Measurements from ENCODE around the gene BCR. TPM values are rescaled to one million over a fixed set of nuclear protein-coding genes. Genes with fewer than 3 reads are reported as not detected.

BCR gene
- total and polyA plus RNA-seq, 12 donors: 10.9 to 33.4 (median 25.8) TPM

DNA sequence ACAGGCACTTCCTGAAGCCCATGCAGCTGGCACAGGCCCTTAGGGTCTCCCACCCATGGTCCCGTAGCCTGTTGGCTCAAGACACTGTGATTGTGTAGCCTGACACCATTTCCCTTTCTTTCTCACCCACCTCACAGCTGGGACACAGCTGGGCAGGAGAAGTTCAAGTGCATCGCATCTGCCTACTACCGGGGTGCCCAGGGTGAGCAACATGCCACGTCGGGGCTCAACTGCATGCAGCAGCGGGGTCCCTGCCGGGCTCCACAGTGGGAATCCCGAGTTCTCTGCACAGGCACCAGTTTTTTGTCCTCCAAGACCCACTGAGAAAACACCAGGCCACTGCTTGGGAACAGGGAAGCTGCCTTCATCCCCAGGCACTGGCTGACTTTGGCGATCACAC is 24.5 kb upstream of the BCR start:
- Histone ChIP-seq H3K4me1 (peaks cover 0 to 17% (median 7%) of the 10 kb centered on the region in 9 donors), H3K27me3 (peaks cover 0 to 6% (median 0%) of the 10 kb centered on the region in 7 donors), H3K27ac (no peak overlapping the region), H3K36me3 (no peaks in the 10 kb centered on the region), H3K9me3 (no peaks in the 10 kb centered on the region), H3K4me3 (no peak overlapping the region)
- ATAC-seq: no peak
- no peak for DNase-seq
- WGBS, 2 donors: 90% methylated on average over 9 of the region's 9 CpGs
- TF ChIP-seq, protein P1, sequence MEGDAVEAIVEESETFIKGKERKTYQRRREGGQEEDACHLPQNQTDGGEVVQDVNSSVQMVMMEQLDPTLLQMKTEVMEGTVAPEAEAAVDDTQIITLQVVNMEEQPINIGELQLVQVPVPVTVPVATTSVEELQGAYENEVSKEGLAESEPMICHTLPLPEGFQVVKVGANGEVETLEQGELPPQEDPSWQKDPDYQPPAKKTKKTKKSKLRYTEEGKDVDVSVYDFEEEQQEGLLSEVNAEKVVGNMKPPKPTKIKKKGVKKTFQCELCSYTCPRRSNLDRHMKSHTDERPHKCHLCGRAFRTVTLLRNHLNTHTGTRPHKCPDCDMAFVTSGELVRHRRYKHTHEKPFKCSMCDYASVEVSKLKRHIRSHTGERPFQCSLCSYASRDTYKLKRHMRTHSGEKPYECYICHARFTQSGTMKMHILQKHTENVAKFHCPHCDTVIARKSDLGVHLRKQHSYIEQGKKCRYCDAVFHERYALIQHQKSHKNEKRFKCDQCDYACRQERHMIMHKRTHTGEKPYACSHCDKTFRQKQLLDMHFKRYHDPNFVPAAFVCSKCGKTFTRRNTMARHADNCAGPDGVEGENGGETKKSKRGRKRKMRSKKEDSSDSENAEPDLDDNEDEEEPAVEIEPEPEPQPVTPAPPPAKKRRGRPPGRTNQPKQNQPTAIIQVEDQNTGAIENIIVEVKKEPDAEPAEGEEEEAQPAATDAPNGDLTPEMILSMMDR (IDR thresholded peaks at IDR 0.05): no peak
- intact Hi-C loops (cut with DNase I): no loop called here

DNA sequence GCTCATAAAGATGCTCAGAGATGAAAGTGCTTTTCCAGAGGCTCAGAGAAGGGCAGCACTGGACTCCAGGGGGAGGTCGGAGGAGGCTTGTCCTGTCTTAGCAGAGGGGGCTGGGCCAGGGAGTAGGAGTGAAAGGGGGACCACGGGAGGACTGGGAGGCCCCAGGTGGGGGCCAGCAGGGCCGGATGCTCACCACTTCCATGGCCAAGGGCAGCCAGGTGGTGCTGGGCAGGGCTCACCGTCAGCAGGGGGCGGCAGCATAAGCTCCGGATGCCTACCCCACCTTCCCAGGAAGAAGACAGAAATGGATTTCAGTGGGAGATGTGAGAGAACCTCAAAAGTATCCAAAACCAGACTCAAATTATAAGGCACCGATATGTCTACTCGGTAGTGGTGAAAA is 24.0 kb upstream of the BCR start:
- peaks cover 0 to 17% (median 6%) of the 10 kb centered on the region in 9 donors for H3K4me1 ChIP-seq
- intact Hi-C loops (cut with DNase I): no loop called here
- TF ChIP-seq, protein P1 (IDR thresholded peaks at IDR 0.05): no peak
- H3K4me3 ChIP-seq: no peak overlapping the region
- 48 to 61% methylated on average over 8 of the region's 8 CpGs for WGBS, 2 donors
- H3K36me3 ChIP-seq: no peaks in the 10 kb centered on the region
- H3K9me3 ChIP-seq: no peaks in the 10 kb centered on the region
- DNase-seq (no peak), ATAC-seq (no peak)
- peaks cover 0 to 6% (median 0%) of the 10 kb centered on the region in 7 donors for H3K27me3 ChIP-seq
- H3K27ac ChIP-seq: no peak overlapping the region

DNA sequence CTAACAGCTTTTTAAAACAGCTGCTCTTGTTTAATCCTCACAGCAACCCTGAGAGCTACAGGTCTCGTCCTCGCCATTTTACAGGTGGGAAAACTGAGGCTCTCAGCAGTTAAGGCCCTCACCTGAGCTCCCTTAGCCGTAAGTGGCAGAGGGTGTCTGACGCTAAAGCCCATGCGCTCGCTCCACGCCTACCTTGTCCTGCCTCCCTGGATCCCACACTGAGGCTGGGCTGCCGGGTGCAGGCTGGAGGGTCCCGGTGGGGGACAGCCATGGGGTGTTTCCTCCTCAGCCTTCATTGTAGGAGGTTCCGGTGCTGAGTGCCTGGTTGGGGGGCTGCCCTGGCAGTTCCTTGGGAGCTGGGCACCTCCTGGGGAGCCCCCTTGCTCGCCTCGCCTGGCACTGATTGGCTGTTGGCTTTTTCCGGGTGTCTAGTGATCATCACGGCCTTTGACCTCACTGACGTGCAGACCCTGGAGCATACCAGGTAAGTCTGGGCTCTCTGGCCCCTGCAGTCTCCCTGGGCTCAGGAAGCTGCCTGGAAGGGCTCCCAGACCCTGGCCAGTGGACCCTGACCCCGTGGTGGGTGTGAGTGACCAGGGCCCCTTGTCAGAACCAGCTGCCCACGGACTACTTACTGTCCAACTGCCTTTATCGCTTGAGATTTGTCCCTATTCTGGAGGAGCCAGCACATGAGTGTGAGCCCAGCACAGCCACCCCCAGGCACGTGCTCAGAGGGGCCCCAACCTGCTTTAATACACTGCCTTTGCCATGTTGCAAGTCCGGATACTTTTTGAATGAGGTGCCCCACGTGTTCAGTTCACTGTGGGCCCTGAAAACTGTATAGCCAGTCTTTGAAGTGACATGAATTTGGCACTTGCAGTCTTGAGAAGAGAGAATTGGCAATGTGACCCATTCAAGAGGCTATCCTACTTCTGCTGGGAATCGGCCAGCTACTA is 22.5 kb upstream of the BCR start:
- no peak for ATAC-seq
- TF ChIP-seq, protein P1 (IDR thresholded peaks at IDR 0.05): no peak
- intact Hi-C loops (cut with DNase I): no loop called here
- H3K4me3 ChIP-seq: no peak overlapping the region
- H3K36me3 ChIP-seq: no peaks in the 10 kb centered on the region
- H3K9me3 ChIP-seq: no peaks in the 10 kb centered on the region
- WGBS, 2 donors: 89% methylated on average over 22 of the region's 22 CpGs
- H3K4me1 ChIP-seq: peaks cover 0 to 11% (median 0%) of the 10 kb centered on the region in 9 donors
- no peak for DNase-seq
- H3K27ac ChIP-seq: no peak overlapping the region
- H3K27me3 ChIP-seq: peaks cover 0 to 6% (median 0%) of the 10 kb centered on the region in 7 donors

DNA sequence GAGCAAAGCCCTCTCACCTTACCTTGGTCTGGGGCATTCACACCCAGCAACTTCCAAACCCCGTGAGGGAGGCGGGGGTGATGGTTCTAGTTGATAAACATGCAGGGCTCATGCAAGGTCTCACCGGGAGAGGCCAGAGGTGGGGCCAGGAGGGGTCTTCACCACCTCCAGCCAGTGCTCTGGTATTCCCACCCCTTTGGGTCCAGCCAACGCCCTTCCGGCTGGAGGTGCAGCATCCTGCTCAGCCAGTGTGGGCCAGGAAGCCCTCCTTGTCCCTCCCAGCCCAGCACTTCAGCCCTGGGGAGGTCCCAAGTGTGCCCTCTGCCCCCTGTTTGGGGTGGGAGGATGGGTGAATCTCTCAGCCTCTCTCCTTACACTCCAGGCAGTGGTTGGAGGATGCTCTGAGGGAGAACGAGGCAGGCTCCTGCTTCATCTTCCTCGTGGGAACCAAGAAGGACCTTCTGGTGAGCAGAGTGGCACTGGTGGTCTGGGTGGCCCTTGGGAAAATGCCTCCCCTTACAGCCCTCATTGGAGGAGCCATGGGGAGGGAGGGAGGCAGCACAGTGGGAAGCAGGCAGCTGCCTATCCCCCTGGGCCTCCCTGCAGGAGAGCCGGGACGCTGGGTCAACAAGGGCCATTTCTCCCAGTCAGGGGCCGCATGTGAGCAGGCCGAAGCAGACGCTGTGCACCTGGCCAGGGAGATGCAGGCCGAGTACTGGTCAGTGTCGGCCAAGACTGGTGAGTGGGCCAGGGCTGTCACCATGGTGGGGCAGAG is 21.6 kb upstream of the BCR start:
- Histone ChIP-seq H3K4me1 (peaks cover 0 to 2% (median 0%) of the 10 kb centered on the region in 9 donors), H3K4me3 (no peak overlapping the region), H3K27ac (no peak overlapping the region), H3K27me3 (peaks cover 0 to 6% (median 0%) of the 10 kb centered on the region in 7 donors), H3K36me3 (no peaks in the 10 kb centered on the region), H3K9me3 (no peaks in the 10 kb centered on the region)
- no peak for DNase-seq
- ATAC-seq: no peak
- 84 to 86% methylated on average over 14 of the region's 14 CpGs for WGBS, 2 donors
- intact Hi-C loops (cut with DNase I): no loop called here
- TF ChIP-seq, protein P1 (IDR thresholded peaks at IDR 0.05): no peak
